Epithelial cell of esophagus (primary cell): ENCODE results near the gene NUP93.

Experiments used
- DNase-seq: peaks from one replicate; pipeline ENCODE4 v3.0.0; 2010; ENCODE audit warnings: low read depth
- H3K4me3 ChIP-seq: 2 replicates; pipeline ENCODE4 v1.5.1; 2011; ENCODE audit warnings: mild to moderate bottlenecking, low read length, control low read depth
- TF ChIP-seq, protein P1 (sequence below): IDR thresholded peaks from 2 replicates; pipeline ENCODE4 v1.5.1; 2011; ENCODE audit warnings: low read depth, mild to moderate bottlenecking, low read length, control low read depth, inconsistent platforms; ENCODE audit not compliant: insufficient read depth; ENCODE audit errors: missing control alignments

NUP93 gene

DNA sequence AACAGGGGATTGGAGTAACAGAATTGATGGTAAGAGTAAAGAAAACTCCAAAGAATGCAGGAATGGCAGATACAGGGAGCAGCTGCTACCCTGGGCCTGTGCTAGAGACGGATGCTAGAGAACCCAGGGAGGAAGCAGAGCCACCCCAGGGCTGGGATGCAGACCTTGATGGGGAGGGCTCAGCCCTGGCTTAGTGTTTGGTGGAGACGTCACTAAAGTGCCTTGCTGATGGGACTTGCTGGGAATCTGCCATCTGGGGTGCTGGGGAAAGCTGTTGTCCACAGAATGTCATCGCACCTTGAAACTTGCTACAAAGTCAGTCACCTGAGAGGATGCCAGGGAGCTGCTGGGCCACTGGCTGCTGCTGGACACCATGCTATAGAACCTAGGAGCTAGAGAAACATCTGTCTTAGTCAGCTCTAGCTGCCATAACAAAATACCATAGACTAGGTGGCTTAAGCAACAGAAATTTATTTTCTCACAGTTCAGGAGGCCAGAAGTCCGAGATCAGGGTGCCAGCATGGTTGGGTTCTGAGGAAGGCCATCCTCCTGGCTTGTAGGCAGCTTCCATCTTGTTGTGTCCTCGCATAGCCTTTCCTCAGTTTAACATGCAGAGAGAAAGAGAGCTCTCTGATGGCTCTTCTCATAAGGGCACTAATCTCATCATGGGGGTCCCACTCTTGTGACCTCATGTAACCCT is 32.3 kb upstream of the NUP93 start:
- DNase-seq: no peak
- H3K4me3 ChIP-seq: no peak overlapping the region
- TF ChIP-seq, protein P1, sequence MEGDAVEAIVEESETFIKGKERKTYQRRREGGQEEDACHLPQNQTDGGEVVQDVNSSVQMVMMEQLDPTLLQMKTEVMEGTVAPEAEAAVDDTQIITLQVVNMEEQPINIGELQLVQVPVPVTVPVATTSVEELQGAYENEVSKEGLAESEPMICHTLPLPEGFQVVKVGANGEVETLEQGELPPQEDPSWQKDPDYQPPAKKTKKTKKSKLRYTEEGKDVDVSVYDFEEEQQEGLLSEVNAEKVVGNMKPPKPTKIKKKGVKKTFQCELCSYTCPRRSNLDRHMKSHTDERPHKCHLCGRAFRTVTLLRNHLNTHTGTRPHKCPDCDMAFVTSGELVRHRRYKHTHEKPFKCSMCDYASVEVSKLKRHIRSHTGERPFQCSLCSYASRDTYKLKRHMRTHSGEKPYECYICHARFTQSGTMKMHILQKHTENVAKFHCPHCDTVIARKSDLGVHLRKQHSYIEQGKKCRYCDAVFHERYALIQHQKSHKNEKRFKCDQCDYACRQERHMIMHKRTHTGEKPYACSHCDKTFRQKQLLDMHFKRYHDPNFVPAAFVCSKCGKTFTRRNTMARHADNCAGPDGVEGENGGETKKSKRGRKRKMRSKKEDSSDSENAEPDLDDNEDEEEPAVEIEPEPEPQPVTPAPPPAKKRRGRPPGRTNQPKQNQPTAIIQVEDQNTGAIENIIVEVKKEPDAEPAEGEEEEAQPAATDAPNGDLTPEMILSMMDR: no peak

- TF ChIP-seq, protein P1: no peak
- no peak overlapping the region for H3K4me3 ChIP-seq
- DNase-seq: no peak
These were observed 29.7 kb upstream of the NUP93 start for GRCh38 chr16:56700195-56700594.

DNA sequence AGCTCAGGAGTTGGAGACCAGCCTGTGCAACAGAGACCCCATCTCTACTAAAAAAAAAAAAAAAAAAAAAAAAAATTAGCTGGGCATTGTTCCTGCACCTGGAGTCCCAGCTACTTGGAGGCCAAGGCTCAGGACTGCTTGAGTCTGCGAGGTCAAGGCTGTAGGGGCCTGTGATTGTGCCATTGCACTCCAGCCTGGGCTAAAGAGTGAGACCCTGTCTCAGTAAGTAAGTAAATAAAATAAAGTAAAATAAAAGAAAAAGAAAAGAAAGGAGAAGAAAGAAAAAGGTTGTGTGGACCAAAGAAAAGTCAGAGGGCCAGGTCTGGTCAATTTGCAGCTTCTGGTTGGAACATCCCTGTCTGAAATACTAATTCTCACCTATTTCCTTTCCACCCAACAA is 29.3 kb upstream of the NUP93 start:
- DNase-seq: no peak
- H3K4me3 ChIP-seq: no peak overlapping the region
- TF ChIP-seq, protein P1: no peak

GRCh38 chr16:56701534-56701933 is 28.4 kb upstream of the NUP93 start:
- no peak overlapping the region for H3K4me3 ChIP-seq
- DNase-seq: no peak
- TF ChIP-seq, protein P1: no peak

DNA sequence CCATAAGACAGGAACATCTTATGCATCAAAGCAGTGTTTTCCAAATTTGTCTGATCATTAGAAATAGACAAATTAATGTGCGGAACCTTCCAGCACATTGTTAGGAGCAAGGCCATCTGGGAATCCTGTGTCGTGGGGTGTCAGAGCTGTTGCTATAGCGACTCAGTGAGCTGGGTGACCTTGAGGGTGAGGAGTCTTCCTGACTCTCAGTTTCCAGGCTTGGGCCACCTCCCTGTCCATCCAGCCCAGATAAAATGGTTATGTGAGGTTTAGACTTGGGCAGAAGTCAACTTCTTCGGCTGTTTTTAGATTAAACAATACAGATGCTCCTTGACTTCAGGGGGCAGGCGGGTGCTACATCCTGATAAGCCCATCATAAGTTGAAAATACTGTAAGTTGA is 27.1 kb upstream of the NUP93 start:
- TF ChIP-seq, protein P1: no peak
- DNase-seq: no peak
- no peak overlapping the region for H3K4me3 ChIP-seq

DNA sequence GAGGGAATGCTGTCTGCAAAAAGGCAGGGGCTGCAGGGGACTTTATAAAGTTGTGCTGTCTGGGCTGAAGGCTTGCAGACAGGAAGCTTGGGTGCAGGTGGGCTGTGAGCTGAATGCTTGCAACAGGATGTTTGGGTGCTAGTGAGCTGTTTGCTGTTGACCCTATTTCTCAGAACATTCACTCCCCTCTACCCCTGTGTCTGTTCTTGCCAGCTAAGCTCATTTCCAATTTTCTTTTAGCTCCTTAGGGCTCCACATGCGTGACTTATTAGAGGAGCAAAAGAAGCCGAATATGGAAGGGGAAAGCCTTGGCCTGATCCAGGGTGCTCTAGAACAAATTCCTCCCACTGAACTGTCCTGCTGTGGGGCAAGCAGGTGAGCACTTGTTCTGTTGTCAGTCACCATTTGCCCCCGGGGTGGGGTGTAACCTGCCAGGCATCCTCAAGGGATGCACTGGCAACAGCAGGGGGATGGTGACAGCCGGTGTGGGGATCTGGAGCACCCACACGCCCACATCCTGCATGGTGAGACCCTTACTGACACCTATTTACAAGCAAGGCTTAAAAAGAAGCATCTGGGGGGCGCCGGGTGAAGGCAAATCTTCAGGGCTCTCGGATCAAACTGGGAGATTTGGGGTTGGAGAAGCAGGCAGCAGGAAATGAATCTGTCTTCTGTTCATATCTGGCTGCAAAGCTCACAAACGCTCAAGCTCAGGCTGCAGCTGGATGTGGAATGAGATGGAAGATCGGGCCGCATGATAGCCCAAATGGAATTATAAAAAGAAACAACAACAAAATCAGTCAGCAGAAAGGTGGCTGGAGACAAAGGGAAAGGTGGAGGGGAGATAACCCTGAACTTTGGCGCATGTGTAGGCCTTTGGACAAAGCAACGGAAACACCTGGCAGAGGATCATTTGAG is 21.1 kb upstream of the NUP93 start:
- TF ChIP-seq, protein P1: no peak
- no peak overlapping the region for H3K4me3 ChIP-seq
- peak; percentile 29 for DNase-seq
